ENCODE data around the gene WDR11. TPM values are rescaled to one million over a fixed set of nuclear protein-coding genes. Genes with fewer than 3 reads are reported as not detected.
A peak's percentile ranks its signal among the peaks of the same experiment; 100 is the strongest.

WDR11 gene
- total and polyA plus RNA-seq, 9 of the 15 experiments (the other 6 are each of a cell fraction or from before 2014, with no cell fraction given), result 12.4 to 50.7 (median 23.6) TPM

GRCh38 chr10:120850911-120851865 is at the start of gene WDR11 (continued):
- TF ChIP-seq ZBTB40 (IDR thresholded peaks at IDR 0.05), result peak; percentile 98
- no peak for TF ChIP-seq ZBTB40 (CRISPR knock-in tag; IDR thresholded peaks at IDR 0.05)
- TF ChIP-seq RREB1 (CRISPR knock-in tag; IDR thresholded peaks at IDR 0.05), result no peak
- TF ChIP-seq, protein P1, sequence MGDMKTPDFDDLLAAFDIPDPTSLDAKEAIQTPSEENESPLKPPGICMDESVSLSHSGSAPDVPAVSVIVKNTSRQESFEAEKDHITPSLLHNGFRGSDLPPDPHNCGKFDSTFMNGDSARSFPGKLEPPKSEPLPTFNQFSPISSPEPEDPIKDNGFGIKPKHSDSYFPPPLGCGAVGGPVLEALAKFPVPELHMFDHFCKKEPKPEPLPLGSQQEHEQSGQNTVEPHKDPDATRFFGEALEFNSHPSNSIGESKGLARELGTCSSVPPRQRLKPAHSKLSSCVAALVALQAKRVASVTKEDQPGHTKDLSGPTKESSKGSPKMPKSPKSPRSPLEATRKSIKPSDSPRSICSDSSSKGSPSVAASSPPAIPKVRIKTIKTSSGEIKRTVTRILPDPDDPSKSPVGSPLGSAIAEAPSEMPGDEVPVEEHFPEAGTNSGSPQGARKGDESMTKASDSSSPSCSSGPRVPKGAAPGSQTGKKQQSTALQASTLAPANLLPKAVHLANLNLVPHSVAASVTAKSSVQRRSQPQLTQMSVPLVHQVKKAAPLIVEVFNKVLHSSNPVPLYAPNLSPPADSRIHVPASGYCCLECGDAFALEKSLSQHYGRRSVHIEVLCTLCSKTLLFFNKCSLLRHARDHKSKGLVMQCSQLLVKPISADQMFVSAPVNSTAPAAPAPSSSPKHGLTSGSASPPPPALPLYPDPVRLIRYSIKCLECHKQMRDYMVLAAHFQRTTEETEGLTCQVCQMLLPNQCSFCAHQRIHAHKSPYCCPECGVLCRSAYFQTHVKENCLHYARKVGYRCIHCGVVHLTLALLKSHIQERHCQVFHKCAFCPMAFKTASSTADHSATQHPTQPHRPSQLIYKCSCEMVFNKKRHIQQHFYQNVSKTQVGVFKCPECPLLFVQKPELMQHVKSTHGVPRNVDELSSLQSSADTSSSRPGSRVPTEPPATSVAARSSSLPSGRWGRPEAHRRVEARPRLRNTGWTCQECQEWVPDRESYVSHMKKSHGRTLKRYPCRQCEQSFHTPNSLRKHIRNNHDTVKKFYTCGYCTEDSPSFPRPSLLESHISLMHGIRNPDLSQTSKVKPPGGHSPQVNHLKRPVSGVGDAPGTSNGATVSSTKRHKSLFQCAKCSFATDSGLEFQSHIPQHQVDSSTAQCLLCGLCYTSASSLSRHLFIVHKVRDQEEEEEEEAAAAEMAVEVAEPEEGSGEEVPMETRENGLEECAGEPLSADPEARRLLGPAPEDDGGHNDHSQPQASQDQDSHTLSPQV (IDR thresholded peaks at IDR 0.05), result no peak

All from K562 (cell line).